ENCODE data around the gene TMEM161B. TPM values are rescaled to one million over a fixed set of nuclear protein-coding genes. Genes with fewer than 3 reads are reported as not detected.
"Not testable (repeated sequence)": the region's sequence is repeated elsewhere in the genome, so short reads cannot be mapped to it uniquely, and the experiment has no call there.

The TMEM161B gene
- polyA plus RNA-seq, 1 donor from 2014 or later, result 72.0 TPM

DNA sequence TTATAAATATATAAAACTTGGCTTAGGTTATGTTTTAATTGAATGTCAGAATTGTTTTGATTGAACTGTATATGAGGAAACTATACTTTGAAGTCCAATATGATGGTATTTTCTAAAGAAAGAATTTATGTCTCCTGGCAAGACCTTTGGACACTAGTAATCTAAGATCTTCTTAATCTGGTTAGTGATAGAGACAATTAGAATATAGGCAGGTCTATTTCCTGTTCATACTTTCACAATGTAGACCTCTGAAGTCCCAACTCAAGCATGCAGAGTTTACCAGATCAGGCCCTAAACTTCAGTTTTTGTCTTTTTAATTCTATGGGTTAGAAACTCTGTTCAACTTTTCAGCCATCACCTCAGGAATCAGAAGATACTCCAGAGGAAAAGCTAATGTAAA, 6.9 kb upstream of the TMEM161B start:
- Histone ChIP-seq H3K9me3 (ENCODE audit: low read length) (no peaks in the 10 kb centered on the region), H3K27me3 (ENCODE audit: insufficient read depth, low read depth, low read length) (no peaks in the 10 kb centered on the region), H3K36me3 (ENCODE audit: insufficient read depth, low read length) (peaks cover 3% of the 10 kb centered on the region), H3K4me2 (ENCODE audit: low read length) (no peak overlapping the region), H3K9ac (ENCODE audit: low read length) (no peak overlapping the region), H3F3A (ENCODE audit: insufficient read depth, low read length, poor library complexity, severe bottlenecking) (no peaks in the 10 kb centered on the region), H3K9me2 (ENCODE audit: insufficient read depth, low read length) (no peaks in the 10 kb centered on the region), H2AFZ (ENCODE audit: low read depth, low read length) (no peak overlapping the region), H3K79me2 (replicated peaks; ENCODE audit: insufficient read depth, low read length) (peaks cover 33% of the 10 kb centered on the region), H4K20me1 (ENCODE audit: insufficient read depth) (no peaks in the 10 kb centered on the region), H3K27ac (ENCODE audit: low read length) (no peak overlapping the region), H3K4me3 (ENCODE audit: low read length) (no peak overlapping the region)
- no peak for TF ChIP-seq MXI1 (conservative IDR thresholded peaks at IDR 0.05; ENCODE audit: poor library complexity, severe bottlenecking)
- TF ChIP-seq, protein P1, sequence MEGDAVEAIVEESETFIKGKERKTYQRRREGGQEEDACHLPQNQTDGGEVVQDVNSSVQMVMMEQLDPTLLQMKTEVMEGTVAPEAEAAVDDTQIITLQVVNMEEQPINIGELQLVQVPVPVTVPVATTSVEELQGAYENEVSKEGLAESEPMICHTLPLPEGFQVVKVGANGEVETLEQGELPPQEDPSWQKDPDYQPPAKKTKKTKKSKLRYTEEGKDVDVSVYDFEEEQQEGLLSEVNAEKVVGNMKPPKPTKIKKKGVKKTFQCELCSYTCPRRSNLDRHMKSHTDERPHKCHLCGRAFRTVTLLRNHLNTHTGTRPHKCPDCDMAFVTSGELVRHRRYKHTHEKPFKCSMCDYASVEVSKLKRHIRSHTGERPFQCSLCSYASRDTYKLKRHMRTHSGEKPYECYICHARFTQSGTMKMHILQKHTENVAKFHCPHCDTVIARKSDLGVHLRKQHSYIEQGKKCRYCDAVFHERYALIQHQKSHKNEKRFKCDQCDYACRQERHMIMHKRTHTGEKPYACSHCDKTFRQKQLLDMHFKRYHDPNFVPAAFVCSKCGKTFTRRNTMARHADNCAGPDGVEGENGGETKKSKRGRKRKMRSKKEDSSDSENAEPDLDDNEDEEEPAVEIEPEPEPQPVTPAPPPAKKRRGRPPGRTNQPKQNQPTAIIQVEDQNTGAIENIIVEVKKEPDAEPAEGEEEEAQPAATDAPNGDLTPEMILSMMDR (IDR thresholded peaks at IDR 0.05; ENCODE audit: poor library complexity, severe bottlenecking), result no peak

DNA sequence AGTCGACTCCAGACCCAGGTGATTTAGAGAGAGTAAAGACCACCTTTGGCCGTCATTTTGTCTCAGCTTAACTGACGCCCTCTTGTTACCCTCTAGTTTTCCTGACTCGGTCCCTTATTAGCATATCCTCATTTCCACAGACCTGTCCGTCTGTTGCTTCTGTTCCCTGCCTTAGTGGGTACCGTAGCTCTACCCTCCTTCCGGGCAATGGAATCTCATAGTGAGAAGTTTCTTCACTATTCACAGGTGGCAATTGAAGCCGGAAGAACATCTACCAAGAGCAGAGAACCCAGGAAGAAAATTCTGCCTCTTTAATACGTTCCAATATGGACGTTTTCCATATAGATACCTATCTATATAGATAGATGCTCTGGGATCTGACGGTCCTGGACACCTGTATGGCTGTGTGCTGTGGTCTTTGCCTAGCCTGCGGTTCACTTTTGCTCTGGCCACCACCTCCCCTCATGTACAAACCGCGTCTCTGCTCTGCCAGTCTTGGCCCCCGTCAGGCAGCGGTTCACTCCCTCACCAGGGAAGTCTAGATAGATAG, 652 bp upstream of the TMEM161B start:
- H3K79me2 ChIP-seq (replicated peaks; ENCODE audit: insufficient read depth, low read length), result peaks cover 89% of the 10 kb centered on the region
- TF ChIP-seq, protein P1 (IDR thresholded peaks at IDR 0.05; ENCODE audit: poor library complexity, severe bottlenecking), result no peak
- peak; percentile 32 for TF ChIP-seq RAD21 (conservative IDR thresholded peaks at IDR 0.05)
- no peak for TF ChIP-seq EZH2 (IDR thresholded peaks at IDR 0.05; ENCODE audit: borderline replicate concordance, insufficient read depth, low read length, poor library complexity, severe bottlenecking)
- TF ChIP-seq, protein P2, sequence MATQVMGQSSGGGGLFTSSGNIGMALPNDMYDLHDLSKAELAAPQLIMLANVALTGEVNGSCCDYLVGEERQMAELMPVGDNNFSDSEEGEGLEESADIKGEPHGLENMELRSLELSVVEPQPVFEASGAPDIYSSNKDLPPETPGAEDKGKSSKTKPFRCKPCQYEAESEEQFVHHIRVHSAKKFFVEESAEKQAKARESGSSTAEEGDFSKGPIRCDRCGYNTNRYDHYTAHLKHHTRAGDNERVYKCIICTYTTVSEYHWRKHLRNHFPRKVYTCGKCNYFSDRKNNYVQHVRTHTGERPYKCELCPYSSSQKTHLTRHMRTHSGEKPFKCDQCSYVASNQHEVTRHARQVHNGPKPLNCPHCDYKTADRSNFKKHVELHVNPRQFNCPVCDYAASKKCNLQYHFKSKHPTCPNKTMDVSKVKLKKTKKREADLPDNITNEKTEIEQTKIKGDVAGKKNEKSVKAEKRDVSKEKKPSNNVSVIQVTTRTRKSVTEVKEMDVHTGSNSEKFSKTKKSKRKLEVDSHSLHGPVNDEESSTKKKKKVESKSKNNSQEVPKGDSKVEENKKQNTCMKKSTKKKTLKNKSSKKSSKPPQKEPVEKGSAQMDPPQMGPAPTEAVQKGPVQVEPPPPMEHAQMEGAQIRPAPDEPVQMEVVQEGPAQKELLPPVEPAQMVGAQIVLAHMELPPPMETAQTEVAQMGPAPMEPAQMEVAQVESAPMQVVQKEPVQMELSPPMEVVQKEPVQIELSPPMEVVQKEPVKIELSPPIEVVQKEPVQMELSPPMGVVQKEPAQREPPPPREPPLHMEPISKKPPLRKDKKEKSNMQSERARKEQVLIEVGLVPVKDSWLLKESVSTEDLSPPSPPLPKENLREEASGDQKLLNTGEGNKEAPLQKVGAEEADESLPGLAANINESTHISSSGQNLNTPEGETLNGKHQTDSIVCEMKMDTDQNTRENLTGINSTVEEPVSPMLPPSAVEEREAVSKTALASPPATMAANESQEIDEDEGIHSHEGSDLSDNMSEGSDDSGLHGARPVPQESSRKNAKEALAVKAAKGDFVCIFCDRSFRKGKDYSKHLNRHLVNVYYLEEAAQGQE (IDR thresholded peaks at IDR 0.05; ENCODE audit: borderline replicate concordance), result no peak
- peak; percentile 35 for TF ChIP-seq SMC3 (conservative IDR thresholded peaks at IDR 0.05; ENCODE audit: poor library complexity)
- TF ChIP-seq TAF1 (IDR thresholded peaks at IDR 0.05; ENCODE audit: low read depth), result no peak
- TF ChIP-seq MXI1 (conservative IDR thresholded peaks at IDR 0.05; ENCODE audit: poor library complexity, severe bottlenecking), result peak; percentile 12
- TF ChIP-seq EP300 (conservative IDR thresholded peaks at IDR 0.05; ENCODE audit: poor library complexity, severe bottlenecking), result no peak
- H3K4me2 ChIP-seq (ENCODE audit: low read length), result peak overlapping the region; percentile 87

DNA sequence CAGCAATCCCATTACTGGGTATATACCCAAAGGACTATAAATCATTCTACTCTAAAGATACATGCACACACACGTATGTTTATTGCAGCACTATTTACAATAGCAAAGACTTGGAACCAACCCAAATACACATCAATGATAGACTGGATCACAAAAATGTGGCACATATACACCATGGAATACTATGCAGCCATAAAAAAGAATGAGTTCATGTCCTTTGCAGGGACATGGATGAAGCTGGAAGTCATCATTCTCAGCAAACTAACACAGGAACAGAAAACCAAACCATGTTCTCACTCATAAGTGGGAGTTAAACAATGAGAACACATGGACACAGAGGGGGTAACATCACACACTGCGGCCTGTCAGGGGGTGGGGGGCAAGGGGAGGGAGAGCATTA, 4.1 kb downstream of the TMEM161B start:
- not testable (repeated sequence) for H3K27ac ChIP-seq (ENCODE audit: low read length)
- peaks cover 91% of the 10 kb centered on the region for H3K79me2 ChIP-seq (replicated peaks; ENCODE audit: insufficient read depth, low read length)

More for the DNA sequence above, 652 bp upstream of the TMEM161B start:
- Histone ChIP-seq H2AFZ (ENCODE audit: low read depth, low read length) (peak overlapping the region; percentile 51), H3F3A (ENCODE audit: insufficient read depth, low read length, poor library complexity, severe bottlenecking) (no peaks in the 10 kb centered on the region), H3K36me3 (ENCODE audit: insufficient read depth, low read length) (peaks cover 3% of the 10 kb centered on the region), H3K4me3 (ENCODE audit: low read length) (peak overlapping the region; percentile 83), H3K9ac (ENCODE audit: low read length) (peak overlapping the region; percentile 86), H3K9me2 (ENCODE audit: insufficient read depth, low read length) (no peaks in the 10 kb centered on the region), H4K20me1 (ENCODE audit: insufficient read depth) (no peaks in the 10 kb centered on the region), H3K27ac (ENCODE audit: low read length) (peak overlapping the region; percentile 95), H3K9me3 (ENCODE audit: low read length) (no peaks in the 10 kb centered on the region), H3K27me3 (ENCODE audit: insufficient read depth, low read depth, low read length) (no peaks in the 10 kb centered on the region)

More for the DNA sequence above, 4.1 kb downstream of the TMEM161B start:
- H3K9ac ChIP-seq (ENCODE audit: low read length); H3K9me2 ChIP-seq (ENCODE audit: insufficient read depth, low read length); H3K4me2 ChIP-seq (ENCODE audit: low read length); H3F3A ChIP-seq (ENCODE audit: insufficient read depth, low read length, poor library complexity, severe bottlenecking); H3K4me3 ChIP-seq (ENCODE audit: low read length); H2AFZ ChIP-seq (ENCODE audit: low read depth, low read length); H4K20me1 ChIP-seq (ENCODE audit: insufficient read depth); H3K36me3 ChIP-seq (ENCODE audit: insufficient read depth, low read length); H3K9me3 ChIP-seq (ENCODE audit: low read length); H3K27me3 ChIP-seq (ENCODE audit: insufficient read depth, low read depth, low read length): not testable (repeated sequence)

All from neural cell (in vitro differentiated cells).